Measurements from ENCODE around the gene PPFIBP2.

Gene PPFIBP2

DNA sequence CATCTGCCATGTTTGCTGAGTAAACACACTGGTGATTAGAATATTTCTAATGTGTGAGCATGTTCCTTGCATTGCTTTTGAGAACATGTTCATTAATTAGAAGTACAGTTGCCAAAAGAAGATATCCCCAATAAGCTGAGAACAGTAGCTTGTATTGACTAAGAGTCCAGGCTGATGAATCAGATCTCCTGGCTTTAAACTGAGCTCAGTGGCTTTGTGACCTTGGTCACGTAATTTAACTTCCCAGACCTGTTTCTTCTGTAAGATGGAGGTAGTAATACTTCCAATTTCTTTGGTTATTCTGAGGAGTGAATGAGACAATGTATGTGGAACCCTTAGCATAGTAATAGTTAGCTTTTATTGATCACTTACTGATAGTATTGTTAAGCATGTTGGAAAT, 97.6 kb downstream of the PPFIBP2 start:
- Histone ChIP-seq H3K4me3 (ENCODE audit: low read depth, low read length) (no peak overlapping the region), H3K9ac (no peak overlapping the region), H3K9me3 (ENCODE audit: control insufficient read depth, low read length) (no peaks in the 10 kb centered on the region), H3K27ac (peak overlapping the region; percentile 91), H3K4me2 (ENCODE audit: low read length) (peak overlapping the region; percentile 28), H3K79me2 (peaks cover 4% of the 10 kb centered on the region), H3K4me1 (peaks cover 50% of the 10 kb centered on the region), H2AFZ (no peak overlapping the region), H3K36me3 (ENCODE audit: control insufficient read depth, insufficient read depth, low read length) (no peaks in the 10 kb centered on the region), H3K27me3 (ENCODE audit: control insufficient read depth, insufficient read depth, low read length) (no peaks in the 10 kb centered on the region)
- TF ChIP-seq, protein P1, sequence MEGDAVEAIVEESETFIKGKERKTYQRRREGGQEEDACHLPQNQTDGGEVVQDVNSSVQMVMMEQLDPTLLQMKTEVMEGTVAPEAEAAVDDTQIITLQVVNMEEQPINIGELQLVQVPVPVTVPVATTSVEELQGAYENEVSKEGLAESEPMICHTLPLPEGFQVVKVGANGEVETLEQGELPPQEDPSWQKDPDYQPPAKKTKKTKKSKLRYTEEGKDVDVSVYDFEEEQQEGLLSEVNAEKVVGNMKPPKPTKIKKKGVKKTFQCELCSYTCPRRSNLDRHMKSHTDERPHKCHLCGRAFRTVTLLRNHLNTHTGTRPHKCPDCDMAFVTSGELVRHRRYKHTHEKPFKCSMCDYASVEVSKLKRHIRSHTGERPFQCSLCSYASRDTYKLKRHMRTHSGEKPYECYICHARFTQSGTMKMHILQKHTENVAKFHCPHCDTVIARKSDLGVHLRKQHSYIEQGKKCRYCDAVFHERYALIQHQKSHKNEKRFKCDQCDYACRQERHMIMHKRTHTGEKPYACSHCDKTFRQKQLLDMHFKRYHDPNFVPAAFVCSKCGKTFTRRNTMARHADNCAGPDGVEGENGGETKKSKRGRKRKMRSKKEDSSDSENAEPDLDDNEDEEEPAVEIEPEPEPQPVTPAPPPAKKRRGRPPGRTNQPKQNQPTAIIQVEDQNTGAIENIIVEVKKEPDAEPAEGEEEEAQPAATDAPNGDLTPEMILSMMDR (IDR thresholded peaks at IDR 0.05) = no peak

DNA sequence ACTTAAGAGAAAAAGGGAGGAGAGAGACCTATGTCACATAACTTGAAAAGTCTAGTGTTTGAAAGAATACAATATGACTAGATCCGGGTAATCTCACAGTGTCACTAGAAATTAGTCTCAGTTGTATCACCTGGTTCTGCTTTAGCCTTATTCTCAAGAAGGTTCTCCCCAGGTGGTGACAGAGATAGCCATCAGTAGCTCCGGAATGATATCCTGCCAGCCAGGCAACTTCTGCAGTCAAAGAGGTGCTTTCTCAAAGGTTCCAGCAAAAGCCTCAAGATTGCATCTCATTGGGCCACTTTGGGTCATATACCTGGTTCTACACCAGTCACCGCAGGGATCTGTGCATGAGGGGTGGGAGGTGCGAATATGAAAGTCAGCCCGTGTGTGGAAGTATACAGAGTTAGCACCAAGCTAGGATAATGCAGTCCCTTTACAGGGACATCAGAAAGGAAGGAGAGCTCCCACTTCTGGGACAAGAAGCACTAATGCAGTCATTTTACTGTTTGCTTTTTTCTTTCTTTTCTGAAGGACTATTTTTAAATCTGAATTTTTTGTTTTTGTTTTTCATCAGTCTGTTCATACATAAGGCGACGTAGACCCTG, 98.4 kb downstream of the PPFIBP2 start:
- Histone ChIP-seq H3K4me2 (ENCODE audit: low read length) (peak overlapping the region; percentile 28), H3K4me3 (ENCODE audit: low read depth, low read length) (peak overlapping the region; percentile 5), H3K27me3 (ENCODE audit: control insufficient read depth, insufficient read depth, low read length) (no peaks in the 10 kb centered on the region), H3K4me1 (peaks cover 50% of the 10 kb centered on the region), H3K36me3 (ENCODE audit: control insufficient read depth, insufficient read depth, low read length) (no peaks in the 10 kb centered on the region), H2AFZ (no peak overlapping the region), H3K9ac (no peak overlapping the region), H3K27ac (peak overlapping the region; percentile 91), H3K79me2 (peaks cover 9% of the 10 kb centered on the region), H3K9me3 (ENCODE audit: control insufficient read depth, low read length) (no peaks in the 10 kb centered on the region)
- TF ChIP-seq, protein P1 (IDR thresholded peaks at IDR 0.05) = no peak

DNA sequence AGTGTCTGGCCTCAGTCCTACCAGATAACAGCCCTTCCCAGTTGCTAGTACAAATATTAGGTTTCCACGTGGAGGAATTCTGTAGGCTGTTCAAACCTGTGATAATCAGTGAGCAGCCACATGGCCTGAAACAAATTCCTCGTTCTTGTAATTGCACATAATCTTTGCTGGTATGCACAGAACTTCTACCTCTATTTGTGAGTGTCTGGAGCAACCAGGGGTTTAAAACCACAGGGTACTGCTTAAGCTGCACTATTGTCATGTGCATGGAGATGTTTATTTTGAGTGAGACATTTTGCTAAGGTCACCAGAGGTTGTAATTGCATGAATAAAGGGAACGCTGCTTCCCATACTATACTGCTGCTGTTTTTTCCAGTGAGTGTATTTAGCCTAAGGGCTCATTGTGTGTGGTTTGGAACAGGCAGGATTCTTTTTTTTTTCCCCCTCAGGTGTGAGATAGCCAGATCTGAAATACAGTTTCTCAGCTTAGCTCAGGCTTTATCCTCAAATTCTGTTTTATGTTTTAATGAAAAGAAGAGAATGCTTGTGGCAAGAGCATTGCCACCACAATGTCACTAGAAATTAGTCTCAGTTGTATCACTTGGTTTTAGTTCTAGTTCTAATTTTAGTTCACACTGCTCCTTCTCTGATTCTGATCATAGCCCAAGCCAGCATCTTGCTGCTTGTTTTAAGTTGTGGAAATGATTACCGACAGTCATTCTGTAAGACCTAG, 99.0 kb downstream of the PPFIBP2 start:
- no peak overlapping the region for H2AFZ ChIP-seq
- no peaks in the 10 kb centered on the region for H3K9me3 ChIP-seq (ENCODE audit: control insufficient read depth, low read length)
- H3K4me1 ChIP-seq = peaks cover 50% of the 10 kb centered on the region
- H3K36me3 ChIP-seq (ENCODE audit: control insufficient read depth, insufficient read depth, low read length) = no peaks in the 10 kb centered on the region
- H3K79me2 ChIP-seq = peaks cover 12% of the 10 kb centered on the region
- no peaks in the 10 kb centered on the region for H3K27me3 ChIP-seq (ENCODE audit: control insufficient read depth, insufficient read depth, low read length)
- peak overlapping the region; percentile 26 for H3K4me2 ChIP-seq (ENCODE audit: low read length)
- no peak overlapping the region for H3K9ac ChIP-seq
- peak overlapping the region; percentile 91 for H3K27ac ChIP-seq
- peak overlapping the region; percentile 5 for H3K4me3 ChIP-seq (ENCODE audit: low read depth, low read length)
- TF ChIP-seq, protein P1 (IDR thresholded peaks at IDR 0.05) = no peak

DNA sequence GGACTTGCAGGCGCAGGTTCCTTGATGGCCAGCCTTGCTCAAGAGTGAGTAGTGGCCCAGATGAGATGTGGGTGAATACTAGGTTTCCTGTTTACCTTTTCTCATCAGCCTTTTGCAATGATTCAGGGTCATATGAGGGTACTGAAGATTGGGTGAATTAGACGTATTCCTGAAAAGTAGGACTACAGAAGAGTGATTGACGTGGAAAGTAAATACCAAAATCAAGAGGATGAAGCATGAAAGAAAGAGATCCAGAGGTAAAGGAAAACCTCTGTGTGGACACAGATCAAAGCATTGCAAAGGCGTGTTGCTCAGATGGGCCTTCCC, 99.6 kb downstream of the PPFIBP2 start:
- Histone ChIP-seq H3K9me3 (ENCODE audit: control insufficient read depth, low read length) (no peaks in the 10 kb centered on the region), H3K9ac (no peak overlapping the region), H3K27ac (peak overlapping the region; percentile 91), H3K4me2 (ENCODE audit: low read length) (peak overlapping the region; percentile 26), H3K4me3 (ENCODE audit: low read depth, low read length) (no peak overlapping the region), H3K4me1 (peaks cover 52% of the 10 kb centered on the region), H3K27me3 (ENCODE audit: control insufficient read depth, insufficient read depth, low read length) (no peaks in the 10 kb centered on the region), H3K36me3 (ENCODE audit: control insufficient read depth, insufficient read depth, low read length) (no peaks in the 10 kb centered on the region), H2AFZ (no peak overlapping the region), H3K79me2 (peaks cover 16% of the 10 kb centered on the region)
- TF ChIP-seq, protein P1 (IDR thresholded peaks at IDR 0.05) = no peak

DNA sequence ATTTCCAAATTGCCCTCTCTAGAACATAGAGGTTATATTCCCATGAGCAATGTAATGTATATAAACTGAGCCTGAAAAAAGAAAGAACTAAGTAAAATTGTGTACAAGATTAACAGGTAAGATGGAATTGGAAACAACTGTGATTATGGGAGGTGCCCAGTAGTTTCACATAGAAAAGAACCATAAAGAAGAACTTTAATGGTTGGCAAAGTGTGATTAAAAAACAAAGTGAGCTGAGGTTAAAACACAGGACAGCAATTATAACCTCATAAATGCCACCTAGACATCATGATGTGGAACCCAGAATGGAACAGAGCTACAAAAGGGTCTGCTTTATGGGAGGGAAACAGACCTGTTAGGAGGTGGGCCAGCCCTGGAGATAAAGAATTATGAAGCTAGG, 100.9 kb downstream of the PPFIBP2 start:
- Histone ChIP-seq H3K9me3 (ENCODE audit: control insufficient read depth, low read length) (no peaks in the 10 kb centered on the region), H3K79me2 (peaks cover 20% of the 10 kb centered on the region), H3K27ac (peak overlapping the region; percentile 91), H3K9ac (no peak overlapping the region), H2AFZ (no peak overlapping the region), H3K4me1 (peaks cover 47% of the 10 kb centered on the region), H3K27me3 (ENCODE audit: control insufficient read depth, insufficient read depth, low read length) (no peaks in the 10 kb centered on the region), H3K4me3 (ENCODE audit: low read depth, low read length) (no peak overlapping the region), H3K36me3 (ENCODE audit: control insufficient read depth, insufficient read depth, low read length) (no peaks in the 10 kb centered on the region), H3K4me2 (ENCODE audit: low read length) (no peak overlapping the region)
- TF ChIP-seq, protein P1 (IDR thresholded peaks at IDR 0.05) = no peak
